Measurements from ENCODE around the gene HIC2.
"Not testable (repeated sequence)": the region's sequence is repeated elsewhere in the genome, so short reads cannot be mapped to it uniquely, and the experiment has no call there.

The HIC2 gene

GRCh38 chr22:21451545-21452520, 34.7 kb downstream of the HIC2 start:
- no peak for DNase-seq

GRCh38 chr22:21452666-21453065, 35.5 kb downstream of the HIC2 start:
- not testable (repeated sequence) for DNase-seq

- DNase-seq: not testable (repeated sequence)
Observed at GRCh38 chr22:21454998-21455333, 37.8 kb downstream of the HIC2 start.

GRCh38 chr22:21455334-21456089, 38.3 kb downstream of the HIC2 start:
- DNase-seq: no peak

GRCh38 chr22:21457023-21457787, 40.0 kb downstream of the HIC2 start:
- no peak for DNase-seq

GRCh38 chr22:21462672-21463071, 45.5 kb downstream of the HIC2 start:
- DNase-seq: not testable (repeated sequence)

GRCh38 chr22:21467337-21468193, 50.4 kb downstream of the HIC2 start, which contains the start of gene TMEM191C:
Gene TMEM191C, plus strand, starts transcription at chr22:21467387. Its CDS starts 73 bp downstream, at chr22:21467460.
- DNase-seq: not testable (repeated sequence)

- DNase-seq: not testable (repeated sequence)
Observed at GRCh38 chr22:21468194-21469096, 51.3 kb downstream of the HIC2 start.

GRCh38 chr22:21469097-21469994, 52.2 kb downstream of the HIC2 start:
- DNase-seq: not testable (repeated sequence)

- DNase-seq: not testable (repeated sequence)
Observed at GRCh38 chr22:21472984-21473383, 55.8 kb downstream of the HIC2 start.

- DNase-seq: not testable (repeated sequence)
Observed at GRCh38 chr22:21473664-21474063, 56.5 kb downstream of the HIC2 start.

GRCh38 chr22:21484039-21484438, 66.9 kb downstream of the HIC2 start:
- not testable (repeated sequence) for DNase-seq

- not testable (repeated sequence) for DNase-seq
Observed at GRCh38 chr22:21487723-21488122, 70.6 kb downstream of the HIC2 start.

- DNase-seq: not testable (repeated sequence)
Observed at GRCh38 chr22:21489149-21489680, 72.0 kb downstream of the HIC2 start.

- not testable (repeated sequence) for DNase-seq
Observed at GRCh38 chr22:21490556-21490955, 73.4 kb downstream of the HIC2 start.

GRCh38 chr22:21492271-21492670, 75.1 kb downstream of the HIC2 start:
- DNase-seq: not testable (repeated sequence)

GRCh38 chr22:21493789-21494782, 76.9 kb downstream of the HIC2 start:
- DNase-seq: not testable (repeated sequence)

GRCh38 chr22:21497984-21498383, 80.8 kb downstream of the HIC2 start:
- DNase-seq: not testable (repeated sequence)
